RPMI8226 (cell line): ENCODE results near the gene SPRED2.

ENCODE experiments used
- DNase-seq: peaks from one replicate; pipeline ENCODE4 v3.0.0-alpha.2; 2015

The SPRED2 gene

GRCh38 chr2:65267008-65267407 is 165.4 kb downstream of the SPRED2 start:
- DNase-seq = no peak

- no peak for DNase-seq
Measured at GRCh38 chr2:65265671-65266045, 166.7 kb downstream of the SPRED2 start.

DNA sequence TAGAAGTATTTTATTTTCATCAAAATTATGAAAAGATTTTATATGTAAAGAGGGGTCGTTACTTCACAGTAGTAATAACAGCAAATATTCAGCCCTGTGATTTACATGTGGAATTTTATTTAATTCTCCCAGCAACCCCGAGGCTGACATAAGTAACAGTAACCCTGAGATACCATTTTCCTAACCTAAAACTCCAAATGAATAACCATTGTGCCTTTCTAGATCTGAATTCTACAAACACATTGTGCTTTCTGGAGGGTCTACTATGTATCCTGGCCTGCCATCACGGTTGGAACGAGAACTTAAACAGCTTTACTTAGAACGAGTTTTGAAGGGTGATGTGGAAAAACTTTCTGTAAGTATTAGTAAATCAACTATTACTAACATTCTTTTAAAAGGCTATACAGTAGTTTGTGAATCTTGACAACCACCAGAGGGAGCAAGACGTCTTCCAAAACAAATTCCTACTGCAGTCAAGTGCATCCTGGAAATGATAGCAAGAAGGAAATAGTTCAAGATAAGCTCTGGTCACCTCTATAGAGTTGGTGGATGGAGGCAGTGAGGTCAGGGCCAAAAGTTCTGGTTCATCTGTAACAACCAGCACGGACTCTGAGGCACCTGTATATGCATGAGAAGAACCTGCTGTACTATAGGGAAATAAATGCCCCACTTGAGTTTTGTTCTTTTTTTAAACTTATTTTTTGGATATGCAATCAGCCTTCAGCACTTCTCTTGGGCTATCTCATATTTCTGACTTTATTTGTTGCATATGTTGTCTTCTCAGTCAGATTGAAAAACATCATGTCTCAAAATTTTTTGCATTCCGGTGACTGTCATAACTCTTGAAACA is 167.4 kb downstream of the SPRED2 start:
- peak; percentile 38 for DNase-seq

DNA sequence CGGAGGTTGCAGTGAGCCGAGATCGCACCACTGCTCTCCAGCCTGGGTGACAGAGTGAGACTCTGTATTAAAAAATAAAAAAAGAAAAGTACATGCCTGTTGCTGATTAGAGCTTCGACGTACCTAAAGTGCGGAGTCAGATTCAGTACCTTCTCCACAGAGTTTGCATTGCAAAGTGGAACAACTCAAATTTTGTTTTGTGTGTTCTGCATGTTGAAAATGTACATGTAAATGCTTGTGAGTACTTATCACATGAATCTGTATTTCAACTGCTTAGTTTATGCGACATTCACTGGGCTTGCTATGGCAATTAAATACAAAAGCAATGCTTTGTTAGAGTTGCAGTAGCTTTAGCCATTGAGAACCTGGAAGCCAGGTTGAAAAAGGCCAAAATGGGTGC is 168.4 kb downstream of the SPRED2 start:
- no peak for DNase-seq

GRCh38 chr2:65263262-65263661 is 169.1 kb downstream of the SPRED2 start:
- DNase-seq = no peak

DNA sequence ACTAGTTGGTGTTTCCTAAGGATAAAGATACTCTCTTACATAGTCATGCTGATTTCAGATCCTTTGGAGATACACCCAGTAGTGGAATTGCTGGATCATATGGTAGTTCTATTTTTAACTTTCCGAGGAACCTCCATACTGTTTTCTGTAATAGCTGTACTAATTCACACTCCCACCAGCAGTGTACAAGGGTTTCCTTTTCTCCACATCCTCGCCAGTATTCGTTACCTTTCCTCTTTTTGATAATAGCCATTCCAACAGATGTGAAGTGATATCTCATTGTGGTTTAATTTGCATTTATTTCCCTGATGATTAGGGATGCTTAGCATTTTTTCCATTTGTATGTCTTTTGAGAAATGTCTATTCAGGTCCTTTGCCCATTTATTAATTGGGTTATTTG is 170.7 kb downstream of the SPRED2 start:
- no peak for DNase-seq
